Osteoblast (primary cell): ENCODE results near the gene ATE1. TPM values are rescaled to one million over a fixed set of nuclear protein-coding genes. Genes with fewer than 3 reads are reported as not detected.

Experiments
- DNase-seq: peaks from one replicate; pipeline ENCODE4 v3.0.0; 2011; ENCODE audit warnings: low spot score, mixed read lengths; ENCODE audit not compliant: insufficient read length; ENCODE audit errors: missing footprints
- H2AFZ ChIP-seq: 2 replicates; pipeline ENCODE4 v1.6.0; 2011; ENCODE audit warnings: mild to moderate bottlenecking, low read length
- H3K27ac ChIP-seq: 2 replicates; pipeline ENCODE4 v1.5.1; 2011; ENCODE audit warnings: mild to moderate bottlenecking, low read depth, low read length, moderate library complexity
- H3K27me3 ChIP-seq: 2 replicates; pipeline ENCODE4 v1.6.0; 2012; ENCODE audit warnings: mild to moderate bottlenecking, control low read depth, inconsistent platforms, low read length, moderate library complexity; ENCODE audit not compliant: insufficient read depth
- H3K36me3 ChIP-seq: 2 replicates; pipeline ENCODE4 v1.5.1; 2011; ENCODE audit warnings: mild to moderate bottlenecking, low read length, control low read depth, moderate library complexity; ENCODE audit not compliant: insufficient read depth
- H3K4me1 ChIP-seq: 2 replicates; pipeline ENCODE4 v1.5.1; 2011; ENCODE audit warnings: mild to moderate bottlenecking, low read length, control low read depth, moderate library complexity; ENCODE audit not compliant: insufficient read depth
- H3K4me2 ChIP-seq: 2 replicates; pipeline ENCODE4 v1.6.0; 2011; ENCODE audit warnings: mild to moderate bottlenecking, low read length; ENCODE audit not compliant: insufficient read depth
- H3K4me3 ChIP-seq: fragments of 200-600 bp; sonication (generic); 3 replicates; pipeline ENCODE4 v1.5.1; 2012; ENCODE audit warnings: mild to moderate bottlenecking, low read length, inconsistent platforms; ENCODE audit not compliant: insufficient read depth
- H3K79me2 ChIP-seq: 2 replicates; pipeline ENCODE4 v1.6.0; 2012; ENCODE audit warnings: mild to moderate bottlenecking, low read length, control low read depth, inconsistent platforms; ENCODE audit not compliant: insufficient read depth
- H3K9me3 ChIP-seq: 2 replicates; pipeline ENCODE4 v1.5.1; 2011; ENCODE audit warnings: low read depth, low read length, control low read depth
- H4K20me1 ChIP-seq: 2 replicates; pipeline ENCODE4 v1.6.0; 2012; ENCODE audit warnings: mild to moderate bottlenecking, low read length, control low read depth; ENCODE audit not compliant: insufficient read depth
- total RNA-seq: library from RNA; depleted of rRNA; stranded (reverse); fragments of >200 nt; gene quantifications from 2 replicates; pipeline ENCODE4 v1.2.3, GENCODE V29; 2012
- TF ChIP-seq, protein P1 (sequence below): IDR thresholded peaks from 2 replicates; pipeline ENCODE4 v1.5.1; 2011; ENCODE audit warnings: mild to moderate bottlenecking, low read depth, low read length, moderate library complexity; ENCODE audit errors: extremely low read depth

The ATE1 gene
- total RNA-seq, 1 donor = 21.0 TPM

- H3K4me2 ChIP-seq = no peak overlapping the region
- H2AFZ ChIP-seq = no peak overlapping the region
- no peaks in the 10 kb centered on the region for H3K36me3 ChIP-seq
- H3K27me3 ChIP-seq = no peaks in the 10 kb centered on the region
- TF ChIP-seq, protein P1, sequence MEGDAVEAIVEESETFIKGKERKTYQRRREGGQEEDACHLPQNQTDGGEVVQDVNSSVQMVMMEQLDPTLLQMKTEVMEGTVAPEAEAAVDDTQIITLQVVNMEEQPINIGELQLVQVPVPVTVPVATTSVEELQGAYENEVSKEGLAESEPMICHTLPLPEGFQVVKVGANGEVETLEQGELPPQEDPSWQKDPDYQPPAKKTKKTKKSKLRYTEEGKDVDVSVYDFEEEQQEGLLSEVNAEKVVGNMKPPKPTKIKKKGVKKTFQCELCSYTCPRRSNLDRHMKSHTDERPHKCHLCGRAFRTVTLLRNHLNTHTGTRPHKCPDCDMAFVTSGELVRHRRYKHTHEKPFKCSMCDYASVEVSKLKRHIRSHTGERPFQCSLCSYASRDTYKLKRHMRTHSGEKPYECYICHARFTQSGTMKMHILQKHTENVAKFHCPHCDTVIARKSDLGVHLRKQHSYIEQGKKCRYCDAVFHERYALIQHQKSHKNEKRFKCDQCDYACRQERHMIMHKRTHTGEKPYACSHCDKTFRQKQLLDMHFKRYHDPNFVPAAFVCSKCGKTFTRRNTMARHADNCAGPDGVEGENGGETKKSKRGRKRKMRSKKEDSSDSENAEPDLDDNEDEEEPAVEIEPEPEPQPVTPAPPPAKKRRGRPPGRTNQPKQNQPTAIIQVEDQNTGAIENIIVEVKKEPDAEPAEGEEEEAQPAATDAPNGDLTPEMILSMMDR = no peak
- H3K79me2 ChIP-seq = no peaks in the 10 kb centered on the region
- peaks cover 3% of the 10 kb centered on the region for H3K4me1 ChIP-seq
- H3K27ac ChIP-seq = no peak overlapping the region
- no peaks in the 10 kb centered on the region for H4K20me1 ChIP-seq
- H3K9me3 ChIP-seq = no peaks in the 10 kb centered on the region
- no peak overlapping the region for H3K4me3 ChIP-seq
- DNase-seq = no peak
Measured at GRCh38 chr10:121812031-121812430, 115.8 kb downstream of the ATE1 start.

- H3K4me1 ChIP-seq = peaks cover 3% of the 10 kb centered on the region
- no peak overlapping the region for H3K27ac ChIP-seq
- no peaks in the 10 kb centered on the region for H4K20me1 ChIP-seq
- no peaks in the 10 kb centered on the region for H3K27me3 ChIP-seq
- no peaks in the 10 kb centered on the region for H3K36me3 ChIP-seq
- no peak overlapping the region for H2AFZ ChIP-seq
- no peak overlapping the region for H3K4me2 ChIP-seq
- no peak overlapping the region for H3K4me3 ChIP-seq
- H3K9me3 ChIP-seq = no peaks in the 10 kb centered on the region
- H3K79me2 ChIP-seq = no peaks in the 10 kb centered on the region
- TF ChIP-seq, protein P1 = no peak
- DNase-seq = peak; percentile 22
Measured at GRCh38 chr10:121811386-121811785, 116.4 kb downstream of the ATE1 start.

- Histone ChIP-seq H3K79me2 (no peaks in the 10 kb centered on the region), H3K27me3 (no peaks in the 10 kb centered on the region), H3K36me3 (no peaks in the 10 kb centered on the region), H4K20me1 (no peaks in the 10 kb centered on the region), H2AFZ (no peak overlapping the region), H3K27ac (no peak overlapping the region), H3K4me3 (no peak overlapping the region), H3K4me1 (peaks cover 7% of the 10 kb centered on the region), H3K4me2 (no peak overlapping the region), H3K9me3 (no peaks in the 10 kb centered on the region)
- TF ChIP-seq, protein P1 = no peak
- no peak for DNase-seq
Measured at GRCh38 chr10:121808835-121809234, 119.0 kb downstream of the ATE1 start.

GRCh38 chr10:121804460-121804859 lies 123.4 kb downstream of the ATE1 start:
- Histone ChIP-seq H4K20me1 (no peaks in the 10 kb centered on the region), H3K4me2 (peak overlapping the region; percentile 15), H3K4me3 (no peak overlapping the region), H3K9me3 (no peaks in the 10 kb centered on the region), H3K36me3 (no peaks in the 10 kb centered on the region), H2AFZ (no peak overlapping the region), H3K4me1 (peaks cover 4% of the 10 kb centered on the region), H3K27me3 (no peaks in the 10 kb centered on the region), H3K27ac (no peak overlapping the region), H3K79me2 (no peaks in the 10 kb centered on the region)
- peak; percentile 78 for DNase-seq
- TF ChIP-seq, protein P1 = no peak
